HCT116 (cell line): Measurements from ENCODE around the gene ZNF804A.

Source experiments
- ATF3 ChIP-seq: IDR thresholded peaks from 2 replicates; pipeline ENCODE4 v1.6.1; 2012
- CBX3 ChIP-seq: IDR thresholded peaks from 2 replicates; pipeline ENCODE4 v1.6.1; 2012; ENCODE audit warnings: low read depth
- CEBPB ChIP-seq: IDR thresholded peaks from 2 replicates; pipeline ENCODE4 v1.6.1; 2012; ENCODE audit warnings: low read depth
- ELF1 ChIP-seq: IDR thresholded peaks from 2 replicates; pipeline ENCODE4 v1.6.1; 2012; ENCODE audit warnings: low read depth, borderline replicate concordance
- EZH2phosphoT487 ChIP-seq: fragments of 200-600 bp; IDR thresholded peaks from 2 replicates; pipeline ENCODE4 v1.6.1; 2018; ENCODE audit warnings: antibody characterized with exemption, borderline replicate concordance
- POLR2A ChIP-seq: IDR thresholded peaks from 2 replicates; pipeline ENCODE4 v1.7.0; 2011; ENCODE audit warnings: borderline replicate concordance; ENCODE audit not compliant: insufficient read depth, insufficient read length; ENCODE audit errors: extremely low read depth
- RAD21 ChIP-seq: IDR thresholded peaks from 2 replicates; pipeline ENCODE4 v1.6.1; 2012; ENCODE audit warnings: low read depth, mild to moderate bottlenecking
- SRF ChIP-seq: IDR thresholded peaks from 2 replicates; pipeline ENCODE4 v1.6.1; 2012; ENCODE audit warnings: low read depth
- TF ChIP-seq, protein P1 (sequence below), 3 experiments: fragments of 200-600 bp in 1 of 3; sonication (generic) in 1 of 3; IDR thresholded peaks in 2 of 3; conservative IDR thresholded peaks in 1 of 3; 2 replicates each; pipeline ENCODE4 v1.5.1; 2012 to 2017; ENCODE audit warnings: low read depth in 2 of 3, low read length in 2 of 3, antibody characterized with exemption in 1 of 3, borderline replicate concordance in 1 of 3, control low read depth in 1 of 3, mild to moderate bottlenecking in 1 of 3, mixed read lengths in 1 of 3, mixed run types in 1 of 3, moderate library complexity in 1 of 3; ENCODE audit not compliant: insufficient read depth in 1 of 3
- TF ChIP-seq, protein P2 (sequence below): IDR thresholded peaks from 2 replicates; pipeline ENCODE4 v1.6.1; 2012; ENCODE audit warnings: low read depth

- TF ChIP-seq POLR2A (no peak), CBX3 (no peak), CEBPB (no peak), SRF (no peak), RAD21 (no peak), EZH2phosphoT487 (no peak), ELF1 (no peak), ATF3 (no peak)
- TF ChIP-seq, protein P1, sequence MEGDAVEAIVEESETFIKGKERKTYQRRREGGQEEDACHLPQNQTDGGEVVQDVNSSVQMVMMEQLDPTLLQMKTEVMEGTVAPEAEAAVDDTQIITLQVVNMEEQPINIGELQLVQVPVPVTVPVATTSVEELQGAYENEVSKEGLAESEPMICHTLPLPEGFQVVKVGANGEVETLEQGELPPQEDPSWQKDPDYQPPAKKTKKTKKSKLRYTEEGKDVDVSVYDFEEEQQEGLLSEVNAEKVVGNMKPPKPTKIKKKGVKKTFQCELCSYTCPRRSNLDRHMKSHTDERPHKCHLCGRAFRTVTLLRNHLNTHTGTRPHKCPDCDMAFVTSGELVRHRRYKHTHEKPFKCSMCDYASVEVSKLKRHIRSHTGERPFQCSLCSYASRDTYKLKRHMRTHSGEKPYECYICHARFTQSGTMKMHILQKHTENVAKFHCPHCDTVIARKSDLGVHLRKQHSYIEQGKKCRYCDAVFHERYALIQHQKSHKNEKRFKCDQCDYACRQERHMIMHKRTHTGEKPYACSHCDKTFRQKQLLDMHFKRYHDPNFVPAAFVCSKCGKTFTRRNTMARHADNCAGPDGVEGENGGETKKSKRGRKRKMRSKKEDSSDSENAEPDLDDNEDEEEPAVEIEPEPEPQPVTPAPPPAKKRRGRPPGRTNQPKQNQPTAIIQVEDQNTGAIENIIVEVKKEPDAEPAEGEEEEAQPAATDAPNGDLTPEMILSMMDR (IDR thresholded peaks at IDR 0.05 in 2 of 3, conservative IDR thresholded peaks at IDR 0.05 in 1 of 3; ENCODE audit: borderline replicate concordance in 1 of 3, insufficient read depth in 1 of 3, low read depth in 2 of 3, low read length in 2 of 3): no peak
- TF ChIP-seq, protein P2, sequence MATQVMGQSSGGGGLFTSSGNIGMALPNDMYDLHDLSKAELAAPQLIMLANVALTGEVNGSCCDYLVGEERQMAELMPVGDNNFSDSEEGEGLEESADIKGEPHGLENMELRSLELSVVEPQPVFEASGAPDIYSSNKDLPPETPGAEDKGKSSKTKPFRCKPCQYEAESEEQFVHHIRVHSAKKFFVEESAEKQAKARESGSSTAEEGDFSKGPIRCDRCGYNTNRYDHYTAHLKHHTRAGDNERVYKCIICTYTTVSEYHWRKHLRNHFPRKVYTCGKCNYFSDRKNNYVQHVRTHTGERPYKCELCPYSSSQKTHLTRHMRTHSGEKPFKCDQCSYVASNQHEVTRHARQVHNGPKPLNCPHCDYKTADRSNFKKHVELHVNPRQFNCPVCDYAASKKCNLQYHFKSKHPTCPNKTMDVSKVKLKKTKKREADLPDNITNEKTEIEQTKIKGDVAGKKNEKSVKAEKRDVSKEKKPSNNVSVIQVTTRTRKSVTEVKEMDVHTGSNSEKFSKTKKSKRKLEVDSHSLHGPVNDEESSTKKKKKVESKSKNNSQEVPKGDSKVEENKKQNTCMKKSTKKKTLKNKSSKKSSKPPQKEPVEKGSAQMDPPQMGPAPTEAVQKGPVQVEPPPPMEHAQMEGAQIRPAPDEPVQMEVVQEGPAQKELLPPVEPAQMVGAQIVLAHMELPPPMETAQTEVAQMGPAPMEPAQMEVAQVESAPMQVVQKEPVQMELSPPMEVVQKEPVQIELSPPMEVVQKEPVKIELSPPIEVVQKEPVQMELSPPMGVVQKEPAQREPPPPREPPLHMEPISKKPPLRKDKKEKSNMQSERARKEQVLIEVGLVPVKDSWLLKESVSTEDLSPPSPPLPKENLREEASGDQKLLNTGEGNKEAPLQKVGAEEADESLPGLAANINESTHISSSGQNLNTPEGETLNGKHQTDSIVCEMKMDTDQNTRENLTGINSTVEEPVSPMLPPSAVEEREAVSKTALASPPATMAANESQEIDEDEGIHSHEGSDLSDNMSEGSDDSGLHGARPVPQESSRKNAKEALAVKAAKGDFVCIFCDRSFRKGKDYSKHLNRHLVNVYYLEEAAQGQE: no peak
These were observed 129.5 kb downstream of the ZNF804A start for GRCh38 chr2:184727813-184728212.
